Neural progenitor cell (in vitro differentiated cells): ENCODE measurements around the gene GLIS1. TPM values are rescaled to one million over a fixed set of nuclear protein-coding genes. Genes with fewer than 3 reads are reported as not detected.
A peak's percentile ranks its signal among the peaks of the same experiment; 100 is the strongest.

Experiments used
- DNase-seq: peaks from one replicate; pipeline ENCODE4 v3.0.0-alpha.2; 2016; ENCODE audit warnings: low spot score
- H2AFZ ChIP-seq: fragments of 200-600 bp; sonication (generic); replicated peaks from 2 replicates; pipeline ENCODE4 v1.6.1; 2016; ENCODE audit warnings: antibody characterized with exemption
- H3F3A ChIP-seq: fragments of 200-600 bp; sonication (generic); 2 replicates; pipeline ENCODE4 v1.6.1; 2016; ENCODE audit warnings: antibody characterized with exemption, low read depth
- H3K27ac ChIP-seq: fragments of 200-600 bp; sonication (generic); 2 replicates; pipeline ENCODE4 v1.5.1; 2016; ENCODE audit warnings: mild to moderate bottlenecking
- H3K27me3 ChIP-seq: fragments of 200-600 bp; sonication (generic); 2 replicates; pipeline ENCODE4 v1.6.1; 2016; ENCODE audit warnings: mild to moderate bottlenecking, moderate library complexity
- H3K36me3 ChIP-seq: fragments of 200-600 bp; sonication (generic); 2 replicates; pipeline ENCODE4 v1.5.1; 2016
- H3K4me1 ChIP-seq: fragments of 200-600 bp; sonication (generic); 2 replicates; pipeline ENCODE4 v1.6.1; 2016; ENCODE audit warnings: mixed run types
- H3K4me2 ChIP-seq: fragments of 200-600 bp; sonication (generic); 2 replicates; pipeline ENCODE4 v1.6.1; 2016
- H3K4me3 ChIP-seq: fragments of 200-600 bp; sonication (generic); 2 replicates; pipeline ENCODE4 v1.5.1; 2016
- H3K79me2 ChIP-seq: fragments of 200-600 bp; sonication (generic); 2 replicates; pipeline ENCODE4 v1.6.1; 2016; ENCODE audit warnings: low read depth
- H3K9ac ChIP-seq: fragments of 200-600 bp; sonication (generic); 2 replicates; pipeline ENCODE4 v1.6.1; 2016
- H3K9me3 ChIP-seq: fragments of 200-600 bp; sonication (generic); 2 replicates; pipeline ENCODE4 v1.5.1; 2016; ENCODE audit warnings: low read depth
- H4K20me1 ChIP-seq: fragments of 200-600 bp; sonication (generic); 2 replicates; pipeline ENCODE4 v1.6.1; 2016; ENCODE audit warnings: low read depth
- H3K27ac Mint-ChIP-seq: 3 replicates; pipeline ENCODE4 v1.8.0; 2021; ENCODE audit warnings: mixed read lengths
- H3K27me3 Mint-ChIP-seq: 2 replicates; pipeline ENCODE4 v1.8.0; 2022; ENCODE audit warnings: low read depth, mild to moderate bottlenecking, inconsistent platforms, moderate library complexity, mixed read lengths; ENCODE audit not compliant: insufficient read depth
- H3K36me3 Mint-ChIP-seq: 3 replicates; pipeline ENCODE4 v1.8.0; 2021; ENCODE audit warnings: mixed read lengths
- H3K4me1 Mint-ChIP-seq: 3 replicates; pipeline ENCODE4 v1.8.0; 2021; ENCODE audit warnings: mixed read lengths
- H3K4me3 Mint-ChIP-seq: 3 replicates; pipeline ENCODE4 v1.8.0; 2021; ENCODE audit warnings: mild to moderate bottlenecking, moderate library complexity, mixed read lengths
- H3K9me3 Mint-ChIP-seq: 3 replicates; pipeline ENCODE4 v1.8.0; 2020; ENCODE audit warnings: mixed read lengths
- EZH2 ChIP-seq: fragments of 200-600 bp; sonication (generic); IDR thresholded peaks from 2 replicates; pipeline ENCODE4 v1.6.1; 2017; ENCODE audit warnings: antibody characterized with exemption, mild to moderate bottlenecking, moderate library complexity
- EZH2phosphoT487 ChIP-seq: fragments of 200-600 bp; sonication (generic); IDR thresholded peaks from 2 replicates; pipeline ENCODE4 v1.6.1; 2017; ENCODE audit warnings: antibody characterized with exemption
- total RNA-seq: library from RNA; depleted of rRNA; stranded (reverse); fragments of >200 nt; gene quantifications from 2 replicates; pipeline ENCODE4 v1.2.3, GENCODE V29; 2015; ENCODE audit warnings: low replicate concordance
- TF ChIP-seq, protein P1 (sequence below): fragments of 200-600 bp; sonication (generic); IDR thresholded peaks from 2 replicates; pipeline ENCODE4 v1.5.1; 2017; ENCODE audit warnings: antibody characterized with exemption, mild to moderate bottlenecking

The GLIS1 gene
- total RNA-seq, 1 donor from 2014 or later = not detected

DNA sequence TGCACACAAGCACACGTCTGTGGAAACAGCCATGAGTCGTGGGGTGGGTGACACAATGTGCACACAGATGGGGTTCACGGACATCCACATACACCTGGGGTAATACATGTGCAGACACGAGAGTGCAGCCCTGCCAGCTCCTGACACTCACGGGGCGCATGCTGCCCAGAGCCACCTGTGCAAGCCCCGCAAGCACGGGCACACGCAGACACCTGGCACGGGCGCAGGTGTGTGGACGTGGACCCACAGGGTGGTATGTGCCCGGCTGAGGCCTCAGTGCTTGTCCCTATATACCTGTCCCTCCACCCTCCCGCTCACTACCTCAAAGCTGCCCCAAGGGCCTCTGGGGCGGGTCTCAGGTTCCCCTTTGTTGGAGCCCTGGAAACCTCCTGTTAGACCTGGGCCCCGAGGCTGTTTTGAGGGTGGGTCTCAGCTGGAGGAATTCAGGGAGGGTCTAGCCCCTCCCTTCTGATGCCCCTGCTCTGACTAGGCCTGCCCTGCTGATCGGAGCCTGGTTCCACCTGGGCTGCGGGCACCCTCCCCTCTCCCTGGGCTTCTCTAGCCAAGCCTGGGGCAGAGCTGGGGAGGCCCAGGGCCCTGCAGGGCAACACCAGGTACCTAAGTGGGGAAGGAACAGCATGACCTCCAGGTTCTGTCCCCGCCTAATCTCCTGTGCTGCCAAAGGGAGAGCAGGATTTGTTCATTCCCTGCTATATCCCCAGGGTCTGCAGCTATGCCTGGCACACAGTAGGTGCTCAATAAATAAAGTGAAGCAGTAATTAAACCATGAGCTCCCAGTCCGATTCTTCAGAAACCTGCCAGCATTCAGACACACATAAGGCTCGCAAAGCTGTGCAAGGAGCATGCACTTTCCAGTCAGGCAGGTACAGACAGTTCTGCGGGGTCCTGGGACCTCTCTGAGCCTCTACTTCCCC, 230.6 kb downstream of the GLIS1 start:
- Histone ChIP-seq H3K36me3 (no peaks in the 10 kb centered on the region), H3K79me2 (no peaks in the 10 kb centered on the region), H3K27me3 (no peaks in the 10 kb centered on the region), H3K4me2 (no peak overlapping the region), H3K4me3 (no peak overlapping the region), H4K20me1 (no peaks in the 10 kb centered on the region), H3K27ac (no peak overlapping the region), H3K9ac (no peak overlapping the region), H3K4me1 (peaks cover 43% of the 10 kb centered on the region), H3F3A (peaks cover 17% of the 10 kb centered on the region), H2AFZ (no peak overlapping the region), H3K9me3 (no peaks in the 10 kb centered on the region)
- H3K36me3 Mint-ChIP-seq = no peaks in the 10 kb centered on the region
- peaks cover 10% of the 10 kb centered on the region for H3K27me3 Mint-ChIP-seq
- H3K4me3 Mint-ChIP-seq = no peak overlapping the region
- TF ChIP-seq EZH2phosphoT487 (no peak), EZH2 (no peak)
- TF ChIP-seq, protein P1, sequence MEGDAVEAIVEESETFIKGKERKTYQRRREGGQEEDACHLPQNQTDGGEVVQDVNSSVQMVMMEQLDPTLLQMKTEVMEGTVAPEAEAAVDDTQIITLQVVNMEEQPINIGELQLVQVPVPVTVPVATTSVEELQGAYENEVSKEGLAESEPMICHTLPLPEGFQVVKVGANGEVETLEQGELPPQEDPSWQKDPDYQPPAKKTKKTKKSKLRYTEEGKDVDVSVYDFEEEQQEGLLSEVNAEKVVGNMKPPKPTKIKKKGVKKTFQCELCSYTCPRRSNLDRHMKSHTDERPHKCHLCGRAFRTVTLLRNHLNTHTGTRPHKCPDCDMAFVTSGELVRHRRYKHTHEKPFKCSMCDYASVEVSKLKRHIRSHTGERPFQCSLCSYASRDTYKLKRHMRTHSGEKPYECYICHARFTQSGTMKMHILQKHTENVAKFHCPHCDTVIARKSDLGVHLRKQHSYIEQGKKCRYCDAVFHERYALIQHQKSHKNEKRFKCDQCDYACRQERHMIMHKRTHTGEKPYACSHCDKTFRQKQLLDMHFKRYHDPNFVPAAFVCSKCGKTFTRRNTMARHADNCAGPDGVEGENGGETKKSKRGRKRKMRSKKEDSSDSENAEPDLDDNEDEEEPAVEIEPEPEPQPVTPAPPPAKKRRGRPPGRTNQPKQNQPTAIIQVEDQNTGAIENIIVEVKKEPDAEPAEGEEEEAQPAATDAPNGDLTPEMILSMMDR = no peak
- peak overlapping the region; percentile 86 for H3K27ac Mint-ChIP-seq
- DNase-seq = no peak
- H3K9me3 Mint-ChIP-seq = no peaks in the 10 kb centered on the region
- peaks cover 65% of the 10 kb centered on the region for H3K4me1 Mint-ChIP-seq

- peak overlapping the region; percentile 46 for H3K4me2 ChIP-seq
- no peaks in the 10 kb centered on the region for H3K9me3 Mint-ChIP-seq
- no peaks in the 10 kb centered on the region for H3K9me3 ChIP-seq
- H3K79me2 ChIP-seq = no peaks in the 10 kb centered on the region
- H3K4me3 Mint-ChIP-seq = peak overlapping the region; percentile 59
- peaks cover 41% of the 10 kb centered on the region for H3K4me1 ChIP-seq
- H4K20me1 ChIP-seq = no peaks in the 10 kb centered on the region
- H3K4me1 Mint-ChIP-seq = peaks cover 55% of the 10 kb centered on the region
- H3K4me3 ChIP-seq = no peak overlapping the region
- no peak overlapping the region for H2AFZ ChIP-seq
- peaks cover 23% of the 10 kb centered on the region for H3F3A ChIP-seq
- TF ChIP-seq, protein P1 = no peak
- no peak for TF ChIP-seq EZH2
- TF ChIP-seq EZH2phosphoT487 = no peak
- peak; percentile 69 for DNase-seq
- peak overlapping the region; percentile 86 for H3K27ac Mint-ChIP-seq
- H3K36me3 Mint-ChIP-seq = no peaks in the 10 kb centered on the region
- no peak overlapping the region for H3K27ac ChIP-seq
- H3K36me3 ChIP-seq = no peaks in the 10 kb centered on the region
- H3K27me3 ChIP-seq = no peaks in the 10 kb centered on the region
- peaks cover 10% of the 10 kb centered on the region for H3K27me3 Mint-ChIP-seq
- no peak overlapping the region for H3K9ac ChIP-seq
These were observed 231.7 kb downstream of the GLIS1 start for GRCh38 chr1:53507116-53507820.

DNA sequence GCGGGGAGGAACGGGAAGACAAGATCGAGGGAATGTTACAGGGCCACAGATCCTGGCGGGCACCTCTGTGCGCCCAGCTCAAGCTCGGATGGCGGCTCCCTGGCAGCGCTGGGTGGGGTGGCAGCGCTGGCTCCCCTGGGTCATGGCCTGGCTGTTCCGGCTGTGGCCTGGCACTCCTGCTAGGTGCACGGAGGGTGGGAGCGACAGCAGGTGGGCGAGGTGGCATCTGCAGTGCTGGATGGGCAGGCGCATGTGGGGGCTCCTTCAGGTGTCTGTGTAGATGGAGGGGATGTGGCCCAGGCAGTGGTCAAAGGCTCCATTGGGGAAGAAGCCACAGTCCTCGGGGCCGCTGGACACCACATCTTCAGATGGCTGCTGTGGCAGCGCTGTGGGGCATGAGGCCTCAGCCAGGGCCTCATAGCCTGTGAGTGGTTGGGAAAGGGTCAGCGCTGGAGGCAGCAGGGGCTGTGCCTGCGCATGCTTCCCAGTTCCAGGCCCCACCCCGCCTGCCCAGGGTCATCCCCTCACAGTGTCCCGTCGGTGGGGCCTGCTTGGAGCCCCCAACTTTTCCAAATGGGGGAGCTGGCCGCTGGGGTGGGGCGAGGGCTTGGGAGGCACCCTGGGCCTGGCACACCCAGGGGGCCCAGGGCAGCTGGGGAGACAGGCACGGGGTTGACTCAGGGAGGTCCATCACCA, 232.5 kb downstream of the GLIS1 start:
- Histone ChIP-seq H3K9ac (no peak overlapping the region), H3K4me3 (no peak overlapping the region), H3K4me1 (peaks cover 43% of the 10 kb centered on the region), H2AFZ (no peak overlapping the region), H3K4me2 (peak overlapping the region; percentile 46), H4K20me1 (no peaks in the 10 kb centered on the region), H3K27ac (no peak overlapping the region), H3K27me3 (no peaks in the 10 kb centered on the region), H3K9me3 (no peaks in the 10 kb centered on the region), H3K36me3 (no peaks in the 10 kb centered on the region), H3K79me2 (no peaks in the 10 kb centered on the region), H3F3A (peaks cover 23% of the 10 kb centered on the region)
- no peak for DNase-seq
- Mint-ChIP-seq H3K27ac (peak overlapping the region; percentile 34), H3K4me1 (peaks cover 50% of the 10 kb centered on the region), H3K36me3 (no peaks in the 10 kb centered on the region), H3K9me3 (no peaks in the 10 kb centered on the region), H3K4me3 (no peak overlapping the region), H3K27me3 (peaks cover 9% of the 10 kb centered on the region)
- TF ChIP-seq EZH2 (no peak), EZH2phosphoT487 (no peak)
- TF ChIP-seq, protein P1 = no peak
